ENCODE data around the gene SNX20. TPM values are rescaled to one million over a fixed set of nuclear protein-coding genes. Genes with fewer than 3 reads are reported as not detected.

SNX20 gene
- total and polyA plus RNA-seq, 2 of the 13 experiments (the other 11 are each of a cell fraction or from before 2014, with no cell fraction given), result not detected

GRCh38 chr16:50696575-50697420 lies 15.7 kb upstream of the SNX20 start (continued):
- TF ChIP-seq ZBTB33 (CRISPR knock-in tag; IDR thresholded peaks at IDR 0.05), result no peak
- peak; percentile 51; the same call in 1 of the 2 replicates for TF ChIP-seq ZMYM3 (CRISPR knock-in tag; IDR thresholded peaks at IDR 0.05)
- no peak for TF ChIP-seq ZNF747 (CRISPR knock-in tag; IDR thresholded peaks at IDR 0.05; ENCODE audit: borderline replicate concordance)
- TF ChIP-seq HMG20A (CRISPR knock-in tag; IDR thresholded peaks at IDR 0.05; ENCODE audit: borderline replicate concordance), result 0 out of 2 replicates have a peak, but pooled peaks have one; percentile 4
- TF ChIP-seq TBL1XR1 (IDR thresholded peaks at IDR 0.05; ENCODE audit: borderline replicate concordance, low read length, partially characterized antibody), result no peak
- TF ChIP-seq THAP7 (CRISPR knock-in tag; IDR thresholded peaks at IDR 0.05), result no peak
- no peak for TF ChIP-seq GTF3A (CRISPR knock-in tag; conservative IDR thresholded peaks at IDR 0.05)
- TF ChIP-seq NCOA1 (CRISPR knock-in tag; IDR thresholded peaks at IDR 0.05), result no peak
- TF ChIP-seq SMAD1 (CRISPR knock-in tag; IDR thresholded peaks at IDR 0.05; ENCODE audit: borderline replicate concordance, low read depth), result no peak
- no peak for TF ChIP-seq ZNF597 (CRISPR knock-in tag; IDR thresholded peaks at IDR 0.05)
- TF ChIP-seq ZNF280B (CRISPR knock-in tag; IDR thresholded peaks at IDR 0.05; ENCODE audit: borderline replicate concordance), result 0 out of 2 replicates have a peak, but pooled peaks have one; percentile 27
- TF ChIP-seq ZBTB49 (CRISPR knock-in tag; IDR thresholded peaks at IDR 0.05; ENCODE audit: borderline replicate concordance), result no peak
- TF ChIP-seq RNF219 (CRISPR knock-in tag; IDR thresholded peaks at IDR 0.05), result no peak
- TF ChIP-seq ZBTB26 (CRISPR knock-in tag; IDR thresholded peaks at IDR 0.05; ENCODE audit: borderline replicate concordance), result no peak

All from HepG2 (cell line).